ENCODE results near the gene NCOR2. TPM values are rescaled to one million over a fixed set of nuclear protein-coding genes. Genes with fewer than 3 reads are reported as not detected.

The NCOR2 gene
- polyA plus RNA-seq, 1 donor from 2014 or later = 4.8 TPM

DNA sequence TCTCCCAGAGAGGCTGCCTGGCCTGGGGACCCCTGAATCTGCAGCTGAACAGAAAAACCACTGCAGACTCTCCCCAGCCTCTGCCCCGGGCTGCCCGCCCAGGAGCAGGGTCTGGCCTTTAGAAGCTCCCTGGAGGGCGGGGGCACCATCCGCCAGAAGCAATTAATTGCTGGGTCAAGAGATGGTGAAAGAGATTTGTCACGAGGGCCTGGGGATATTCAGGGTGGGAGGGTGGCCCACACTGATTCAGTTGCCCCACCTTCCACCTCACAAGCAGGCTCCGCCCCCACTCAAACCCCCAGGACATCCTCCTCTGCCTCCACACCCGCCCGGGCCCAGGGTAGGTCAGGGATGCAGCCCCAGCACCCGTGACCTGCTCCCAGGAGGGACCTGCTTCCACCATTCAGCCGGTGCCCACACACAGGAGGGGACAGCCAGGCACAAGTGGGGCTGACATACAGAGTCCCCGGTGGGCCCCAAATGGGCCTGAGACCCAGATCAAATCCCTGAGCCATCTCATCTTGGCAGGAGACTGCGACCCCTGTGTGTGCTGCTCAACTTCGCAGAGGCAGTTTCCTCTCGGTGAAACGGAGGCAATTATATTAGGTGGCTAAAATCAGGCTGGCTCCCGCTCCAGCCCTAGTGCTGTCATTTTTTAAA, 23.0 kb downstream of the NCOR2 start:
- Histone ChIP-seq H4K20me1 (ENCODE audit: insufficient read depth) (no peaks in the 10 kb centered on the region), H3K27ac (ENCODE audit: low read length) (no peak overlapping the region), H2AFZ (ENCODE audit: low read depth, low read length) (no peak overlapping the region), H3K36me3 (ENCODE audit: insufficient read depth, low read length) (no peaks in the 10 kb centered on the region), H3K4me3 (ENCODE audit: low read length) (no peak overlapping the region), H3F3A (ENCODE audit: insufficient read depth, low read length, poor library complexity, severe bottlenecking) (no peaks in the 10 kb centered on the region), H3K79me2 (replicated peaks; ENCODE audit: insufficient read depth, low read length) (peaks cover 39% of the 10 kb centered on the region), H3K4me2 (ENCODE audit: low read length) (no peak overlapping the region), H3K9ac (ENCODE audit: low read length) (peak overlapping the region; percentile 38), H3K27me3 (ENCODE audit: insufficient read depth, low read depth, low read length) (no peaks in the 10 kb centered on the region), H3K9me3 (ENCODE audit: low read length) (no peaks in the 10 kb centered on the region), H3K9me2 (ENCODE audit: insufficient read depth, low read length) (no peaks in the 10 kb centered on the region)
- TF ChIP-seq POLR2AphosphoS5 (IDR thresholded peaks at IDR 0.05) = no peak
- TF ChIP-seq RAD21 (conservative IDR thresholded peaks at IDR 0.05) = no peak
- TF ChIP-seq, protein P1, sequence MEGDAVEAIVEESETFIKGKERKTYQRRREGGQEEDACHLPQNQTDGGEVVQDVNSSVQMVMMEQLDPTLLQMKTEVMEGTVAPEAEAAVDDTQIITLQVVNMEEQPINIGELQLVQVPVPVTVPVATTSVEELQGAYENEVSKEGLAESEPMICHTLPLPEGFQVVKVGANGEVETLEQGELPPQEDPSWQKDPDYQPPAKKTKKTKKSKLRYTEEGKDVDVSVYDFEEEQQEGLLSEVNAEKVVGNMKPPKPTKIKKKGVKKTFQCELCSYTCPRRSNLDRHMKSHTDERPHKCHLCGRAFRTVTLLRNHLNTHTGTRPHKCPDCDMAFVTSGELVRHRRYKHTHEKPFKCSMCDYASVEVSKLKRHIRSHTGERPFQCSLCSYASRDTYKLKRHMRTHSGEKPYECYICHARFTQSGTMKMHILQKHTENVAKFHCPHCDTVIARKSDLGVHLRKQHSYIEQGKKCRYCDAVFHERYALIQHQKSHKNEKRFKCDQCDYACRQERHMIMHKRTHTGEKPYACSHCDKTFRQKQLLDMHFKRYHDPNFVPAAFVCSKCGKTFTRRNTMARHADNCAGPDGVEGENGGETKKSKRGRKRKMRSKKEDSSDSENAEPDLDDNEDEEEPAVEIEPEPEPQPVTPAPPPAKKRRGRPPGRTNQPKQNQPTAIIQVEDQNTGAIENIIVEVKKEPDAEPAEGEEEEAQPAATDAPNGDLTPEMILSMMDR (IDR thresholded peaks at IDR 0.05; ENCODE audit: poor library complexity, severe bottlenecking) = no peak
- TF ChIP-seq TAF1 (IDR thresholded peaks at IDR 0.05; ENCODE audit: low read depth) = no peak
- TF ChIP-seq EP300 (conservative IDR thresholded peaks at IDR 0.05; ENCODE audit: poor library complexity, severe bottlenecking) = no peak
- TF ChIP-seq, protein P2, sequence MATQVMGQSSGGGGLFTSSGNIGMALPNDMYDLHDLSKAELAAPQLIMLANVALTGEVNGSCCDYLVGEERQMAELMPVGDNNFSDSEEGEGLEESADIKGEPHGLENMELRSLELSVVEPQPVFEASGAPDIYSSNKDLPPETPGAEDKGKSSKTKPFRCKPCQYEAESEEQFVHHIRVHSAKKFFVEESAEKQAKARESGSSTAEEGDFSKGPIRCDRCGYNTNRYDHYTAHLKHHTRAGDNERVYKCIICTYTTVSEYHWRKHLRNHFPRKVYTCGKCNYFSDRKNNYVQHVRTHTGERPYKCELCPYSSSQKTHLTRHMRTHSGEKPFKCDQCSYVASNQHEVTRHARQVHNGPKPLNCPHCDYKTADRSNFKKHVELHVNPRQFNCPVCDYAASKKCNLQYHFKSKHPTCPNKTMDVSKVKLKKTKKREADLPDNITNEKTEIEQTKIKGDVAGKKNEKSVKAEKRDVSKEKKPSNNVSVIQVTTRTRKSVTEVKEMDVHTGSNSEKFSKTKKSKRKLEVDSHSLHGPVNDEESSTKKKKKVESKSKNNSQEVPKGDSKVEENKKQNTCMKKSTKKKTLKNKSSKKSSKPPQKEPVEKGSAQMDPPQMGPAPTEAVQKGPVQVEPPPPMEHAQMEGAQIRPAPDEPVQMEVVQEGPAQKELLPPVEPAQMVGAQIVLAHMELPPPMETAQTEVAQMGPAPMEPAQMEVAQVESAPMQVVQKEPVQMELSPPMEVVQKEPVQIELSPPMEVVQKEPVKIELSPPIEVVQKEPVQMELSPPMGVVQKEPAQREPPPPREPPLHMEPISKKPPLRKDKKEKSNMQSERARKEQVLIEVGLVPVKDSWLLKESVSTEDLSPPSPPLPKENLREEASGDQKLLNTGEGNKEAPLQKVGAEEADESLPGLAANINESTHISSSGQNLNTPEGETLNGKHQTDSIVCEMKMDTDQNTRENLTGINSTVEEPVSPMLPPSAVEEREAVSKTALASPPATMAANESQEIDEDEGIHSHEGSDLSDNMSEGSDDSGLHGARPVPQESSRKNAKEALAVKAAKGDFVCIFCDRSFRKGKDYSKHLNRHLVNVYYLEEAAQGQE (IDR thresholded peaks at IDR 0.05; ENCODE audit: borderline replicate concordance) = no peak
- no peak for TF ChIP-seq SMC3 (conservative IDR thresholded peaks at IDR 0.05; ENCODE audit: poor library complexity)
- TF ChIP-seq EZH2 (IDR thresholded peaks at IDR 0.05; ENCODE audit: borderline replicate concordance, insufficient read depth, low read length, poor library complexity, severe bottlenecking) = no peak
- TF ChIP-seq MXI1 (conservative IDR thresholded peaks at IDR 0.05; ENCODE audit: poor library complexity, severe bottlenecking) = no peak

DNA sequence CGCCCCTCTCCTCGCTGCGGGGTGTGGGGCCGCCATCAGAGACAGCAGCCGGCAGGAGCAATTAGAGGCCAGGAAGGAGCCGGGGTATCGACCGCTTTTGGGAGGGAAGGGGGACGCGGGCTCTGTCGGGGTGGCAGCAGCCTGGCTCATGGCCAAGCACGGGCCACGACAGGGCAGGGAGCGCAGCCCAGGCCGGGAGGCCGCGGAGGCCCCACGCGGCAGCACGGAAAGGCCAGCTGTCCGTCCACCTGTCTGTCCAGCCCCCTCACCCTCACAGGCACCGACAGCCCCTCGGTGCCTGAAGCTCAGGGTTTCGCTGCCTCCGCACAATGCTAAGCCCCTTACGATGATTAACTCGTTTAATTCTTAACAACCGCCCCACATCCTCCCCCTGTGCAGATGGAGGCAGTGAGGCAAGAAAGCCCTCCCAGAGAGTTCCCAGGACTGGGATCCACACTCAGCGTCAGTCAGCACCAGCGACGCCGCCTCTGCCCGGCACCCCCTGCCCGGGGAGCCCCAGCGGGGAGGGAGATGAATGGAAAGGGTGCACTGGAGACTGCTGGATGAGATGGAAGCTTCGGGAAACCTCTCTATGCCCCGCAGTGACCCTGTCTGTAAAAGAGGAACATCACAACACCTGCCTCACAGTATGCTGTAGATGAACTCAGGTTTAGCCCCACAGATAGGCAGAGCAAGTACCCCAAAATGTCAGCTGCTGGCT, 23.7 kb downstream of the NCOR2 start:
- TF ChIP-seq RAD21 (conservative IDR thresholded peaks at IDR 0.05) = no peak
- no peak for TF ChIP-seq SMC3 (conservative IDR thresholded peaks at IDR 0.05; ENCODE audit: poor library complexity)
- no peak for TF ChIP-seq TAF1 (IDR thresholded peaks at IDR 0.05; ENCODE audit: low read depth)
- TF ChIP-seq, protein P2 (IDR thresholded peaks at IDR 0.05; ENCODE audit: borderline replicate concordance) = no peak
- no peak for TF ChIP-seq MXI1 (conservative IDR thresholded peaks at IDR 0.05; ENCODE audit: poor library complexity, severe bottlenecking)
- TF ChIP-seq POLR2AphosphoS5 (IDR thresholded peaks at IDR 0.05) = no peak
- TF ChIP-seq, protein P1 (IDR thresholded peaks at IDR 0.05; ENCODE audit: poor library complexity, severe bottlenecking) = no peak
- no peak for TF ChIP-seq EZH2 (IDR thresholded peaks at IDR 0.05; ENCODE audit: borderline replicate concordance, insufficient read depth, low read length, poor library complexity, severe bottlenecking)
- TF ChIP-seq EP300 (conservative IDR thresholded peaks at IDR 0.05; ENCODE audit: poor library complexity, severe bottlenecking) = no peak
- H4K20me1 ChIP-seq (ENCODE audit: insufficient read depth) = no peaks in the 10 kb centered on the region
- no peak overlapping the region for H3K27ac ChIP-seq (ENCODE audit: low read length)
- H3K9me3 ChIP-seq (ENCODE audit: low read length) = no peaks in the 10 kb centered on the region
- no peaks in the 10 kb centered on the region for H3K36me3 ChIP-seq (ENCODE audit: insufficient read depth, low read length)
- H3K79me2 ChIP-seq (replicated peaks; ENCODE audit: insufficient read depth, low read length) = peaks cover 34% of the 10 kb centered on the region
- H3K4me2 ChIP-seq (ENCODE audit: low read length) = no peak overlapping the region
- H2AFZ ChIP-seq (ENCODE audit: low read depth, low read length) = no peak overlapping the region
- H3K27me3 ChIP-seq (ENCODE audit: insufficient read depth, low read depth, low read length) = no peaks in the 10 kb centered on the region
- peak overlapping the region; percentile 43 for H3K4me3 ChIP-seq (ENCODE audit: low read length)
- H3F3A ChIP-seq (ENCODE audit: insufficient read depth, low read length, poor library complexity, severe bottlenecking) = no peaks in the 10 kb centered on the region
- peak overlapping the region; percentile 38 for H3K9ac ChIP-seq (ENCODE audit: low read length)
- H3K9me2 ChIP-seq (ENCODE audit: insufficient read depth, low read length) = no peaks in the 10 kb centered on the region

All from neural cell (in vitro differentiated cells).